B cell (primary cell): ENCODE data around the gene PPP6R3. TPM values are rescaled to one million over a fixed set of nuclear protein-coding genes. Genes with fewer than 3 reads are reported as not detected.

Experiments used
- ATAC-seq: fragments of 200-7000 bp; cut with Tn5 transposase; one replicate; pipeline ENCODE4 v1.10.0; 2021; ENCODE audit warnings: low read depth, mild to moderate bottlenecking, moderate number of reproducible peaks, moderate library complexity
- CTCF ChIA-PET: fragments of 350-600 bp; sonication (Branson Sonifier 250); formaldehyde crosslinking; loops from one replicate; lab custom pipeline; 2021; ENCODE audit warnings: antibody characterized with exemption, inconsistent platforms; lab: Charles Lee
- POLR2A ChIA-PET: fragments of 350-600 bp; sonication (Branson Sonifier 250); formaldehyde crosslinking; loops from one replicate; lab custom pipeline; 2021; ENCODE audit warnings: antibody characterized with exemption; lab: Charles Lee
- DNase-seq: peaks from one replicate; pipeline ENCODE4 v3.0.0; 2013
- H2AFZ ChIP-seq: 2 replicates; pipeline ENCODE4 v1.6.1; 2012; ENCODE audit warnings: mild to moderate bottlenecking, low read depth, low read length; ENCODE audit not compliant: insufficient read depth, poor library complexity, severe bottlenecking
- H3K27ac ChIP-seq, 2 donors: 1 replicate in 1 of 2; 2 replicates in 1 of 2; pipeline ENCODE4 v1.5.1; 2012 to 2013; ENCODE audit warnings: low read length in 2 of 2, mild to moderate bottlenecking in 2 of 2, moderate library complexity in 1 of 2
- H3K27me3 ChIP-seq, 4 experiments: fragments of 200-600 bp in 1 of 4; sonication (generic) in 1 of 4; replicated peaks in 1 of 4; 1 replicate in 2 of 4; 2 replicates in 2 of 4; pipeline versions ENCODE4 v1.6.1 to v1.7.0; 2013 to 2016; ENCODE audit warnings: low read length in 3 of 4, mild to moderate bottlenecking in 2 of 4, mixed read lengths in 1 of 4, moderate library complexity in 1 of 4; ENCODE audit not compliant: insufficient read depth in 4 of 4, control insufficient read depth in 3 of 4; ENCODE audit errors: control extremely low read depth in 1 of 4
- H3K36me3 ChIP-seq, 2 experiments: replicated peaks in 1 of 2; 1 replicate in 1 of 2; 2 replicates in 1 of 2; pipeline versions ENCODE4 v1.6.1 to v1.7.1; 2013; ENCODE audit warnings: low read length in 1 of 2; ENCODE audit not compliant: insufficient read depth in 2 of 2, control insufficient read depth in 1 of 2; ENCODE audit errors: control extremely low read depth in 1 of 2, extremely low read depth in 1 of 2
- H3K4me1 ChIP-seq, 2 donors: fragments of 200-600 bp in 1 of 2; sonication (generic) in 1 of 2; 1 replicate in 1 of 2; 2 replicates in 1 of 2; pipeline versions ENCODE4 v1.5.1 to v1.6.1; 2013 to 2017; ENCODE audit warnings: low read length in 2 of 2; ENCODE audit not compliant: control insufficient read depth in 2 of 2, insufficient read depth in 2 of 2
- H3K4me2 ChIP-seq: replicated peaks from 2 replicates; pipeline ENCODE3; 2012; ENCODE audit warnings: mild to moderate bottlenecking, low read depth, low read length; ENCODE audit not compliant: poor library complexity, severe bottlenecking
- H3K4me3 ChIP-seq, 5 experiments: fragments of 200-600 bp in 1 of 5; sonication (generic) in 1 of 5; 1 replicate in 3 of 5; 2 replicates in 2 of 5; pipeline versions ENCODE4 v1.5.1 to v1.7.0; 2011 to 2016; ENCODE audit warnings: low read length in 4 of 5, mild to moderate bottlenecking in 4 of 5, low read depth in 2 of 5, control low read depth in 1 of 5, moderate library complexity in 1 of 5; ENCODE audit not compliant: insufficient read depth in 1 of 5; ENCODE audit errors: control extremely low read depth in 1 of 5, extremely low read depth in 1 of 5
- H3K79me2 ChIP-seq: fragments of 200-600 bp; sonication (generic); one replicate; pipeline ENCODE4 v1.6.0; 2016; ENCODE audit warnings: low read length; ENCODE audit not compliant: control insufficient read depth, insufficient read depth
- H3K9ac ChIP-seq: fragments of 200-600 bp; sonication (generic); 2 replicates; pipeline ENCODE4 v1.6.1; 2017; ENCODE audit warnings: mild to moderate bottlenecking, low read length, moderate library complexity
- H3K9me3 ChIP-seq, 3 donors: one replicate each; pipeline versions ENCODE4 v1.6.1 to v1.7.1; 2013; ENCODE audit warnings: low read length in 2 of 3; ENCODE audit not compliant: control insufficient read depth in 2 of 3, insufficient read depth in 1 of 3; ENCODE audit errors: control extremely low read depth in 1 of 3
- H4K20me1 ChIP-seq: 2 replicates; pipeline ENCODE4 v1.6.0; 2012; ENCODE audit warnings: mild to moderate bottlenecking, low read length; ENCODE audit not compliant: insufficient read depth, control insufficient read depth, poor library complexity, severe bottlenecking
- H3K27ac Mint-ChIP-seq: one replicate; pipeline ENCODE4 v1.8.0; 2021; ENCODE audit warnings: mixed read lengths
- H3K27me3 Mint-ChIP-seq: one replicate; pipeline ENCODE4 v1.8.0; 2021; ENCODE audit warnings: mixed read lengths
- H3K4me1 Mint-ChIP-seq: one replicate; pipeline ENCODE4 v1.8.0; 2021; ENCODE audit warnings: mixed read lengths
- H3K4me3 Mint-ChIP-seq: one replicate; pipeline ENCODE4 v1.8.0; 2021; ENCODE audit warnings: mixed read lengths
- H3K9me3 Mint-ChIP-seq: one replicate; pipeline ENCODE4 v1.8.0; 2022; ENCODE audit warnings: mixed read lengths; ENCODE audit not compliant: insufficient read depth
- EZH2 ChIP-seq: IDR thresholded peaks from 2 replicates; pipeline ENCODE4 v1.6.1; 2012; ENCODE audit warnings: borderline replicate concordance, low read depth, mild to moderate bottlenecking, moderate library complexity, low read length; ENCODE audit not compliant: insufficient read depth, poor library complexity, severe bottlenecking
- WGBS: methylation state at CpG from one replicate; pipeline ENCODE4 v1.1.5; 2013; ENCODE audit warnings: missing lambda C conversion rate; ENCODE audit not compliant: insufficient coverage; 5-methylcytosine and 5-hydroxymethylcytosine counted together
- intact Hi-C: fragments of 100-400 bp; cut with micrococcal nuclease; formaldehyde crosslinking; loops from one replicate; pipeline ENCODE4 v1.10.0; 2022
- polyA plus RNA-seq: library from polyadenylated mRNA; depleted of rRNA; stranded (reverse); fragments of >200 nt; gene quantifications from 2 replicates; pipeline ENCODE4 v1.2.3, GENCODE V29; 2012
- total RNA-seq, 2 donors: library from RNA; stranded (reverse); fragments of 120-200 nt in 1 of 2; gene quantifications; 1 replicate in 1 of 2; 2 replicates in 1 of 2; pipeline versions ENCODE4 v1.2.3 to v1.2.4, GENCODE V29; 2013 to 2022
- TF ChIP-seq, protein P1 (sequence below): fragments of 200-600 bp; IDR thresholded peaks from one replicate; pipeline ENCODE4 v1.8.0; 2022; ENCODE audit warnings: antibody characterized with exemption, mild to moderate bottlenecking

PPP6R3 gene
- total and polyA plus RNA-seq, 2 donors (not counting 1 experiment from before 2014, with no cell fraction given), result 48.5 to 159 TPM

DNA sequence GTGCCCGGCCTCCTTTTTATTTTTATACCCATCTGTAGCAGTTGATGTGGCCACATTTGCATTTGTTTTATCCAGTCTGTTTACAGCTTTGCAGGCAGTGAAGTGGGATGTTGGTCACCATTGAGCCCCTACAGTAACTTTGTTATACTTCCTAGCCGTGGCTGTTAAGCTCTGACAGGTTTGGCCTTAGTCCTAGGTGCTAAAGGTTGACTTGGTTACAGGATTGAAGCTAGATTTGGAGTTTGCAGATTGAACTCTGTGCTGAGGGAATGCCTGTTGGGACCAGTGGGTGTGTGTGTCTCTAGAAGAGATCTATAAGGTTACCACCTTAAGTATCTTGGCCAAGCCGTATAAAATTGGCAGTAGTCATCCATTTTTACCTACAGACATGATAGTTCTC, 91.2 kb downstream of the PPP6R3 start:
- no peaks in the 10 kb centered on the region for H3K9me3 Mint-ChIP-seq
- ATAC-seq, result no peak
- peaks cover 24% of the 10 kb centered on the region for H3K4me1 Mint-ChIP-seq
- no peak overlapping the region for H3K27ac ChIP-seq
- H3K4me2 ChIP-seq, result no peak overlapping the region
- peaks cover 0 to 4% of the 10 kb centered on the region in 2 donors for H3K4me1 ChIP-seq
- TF ChIP-seq, protein P1, sequence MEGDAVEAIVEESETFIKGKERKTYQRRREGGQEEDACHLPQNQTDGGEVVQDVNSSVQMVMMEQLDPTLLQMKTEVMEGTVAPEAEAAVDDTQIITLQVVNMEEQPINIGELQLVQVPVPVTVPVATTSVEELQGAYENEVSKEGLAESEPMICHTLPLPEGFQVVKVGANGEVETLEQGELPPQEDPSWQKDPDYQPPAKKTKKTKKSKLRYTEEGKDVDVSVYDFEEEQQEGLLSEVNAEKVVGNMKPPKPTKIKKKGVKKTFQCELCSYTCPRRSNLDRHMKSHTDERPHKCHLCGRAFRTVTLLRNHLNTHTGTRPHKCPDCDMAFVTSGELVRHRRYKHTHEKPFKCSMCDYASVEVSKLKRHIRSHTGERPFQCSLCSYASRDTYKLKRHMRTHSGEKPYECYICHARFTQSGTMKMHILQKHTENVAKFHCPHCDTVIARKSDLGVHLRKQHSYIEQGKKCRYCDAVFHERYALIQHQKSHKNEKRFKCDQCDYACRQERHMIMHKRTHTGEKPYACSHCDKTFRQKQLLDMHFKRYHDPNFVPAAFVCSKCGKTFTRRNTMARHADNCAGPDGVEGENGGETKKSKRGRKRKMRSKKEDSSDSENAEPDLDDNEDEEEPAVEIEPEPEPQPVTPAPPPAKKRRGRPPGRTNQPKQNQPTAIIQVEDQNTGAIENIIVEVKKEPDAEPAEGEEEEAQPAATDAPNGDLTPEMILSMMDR, result no peak
- TF ChIP-seq EZH2, result no peak
- ChIA-PET CTCF (interaction anchor here (0.6 kb wide), 1 partner anchor 262 kb away, joined by 3 read pairs; no protein-coding TSS in a partner anchor), POLR2A (no interaction called here)
- H3K27me3 Mint-ChIP-seq, result no peaks in the 10 kb centered on the region
- H3K27me3 ChIP-seq, result no peaks in the 10 kb centered on the region
- intact Hi-C loops, result no loop called here
- peaks cover 12 to 80% of the 10 kb centered on the region in 2 experiments for H3K36me3 ChIP-seq
- no peak overlapping the region for H2AFZ ChIP-seq
- peaks cover 55% of the 10 kb centered on the region for H4K20me1 ChIP-seq
- DNase-seq, result no peak
- no peak overlapping the region for H3K4me3 Mint-ChIP-seq
- H3K9ac ChIP-seq, result no peak overlapping the region
- 100% methylated on average over 1 of the region's 3 CpGs for WGBS
- peaks cover 35% of the 10 kb centered on the region for H3K79me2 ChIP-seq
- H3K9me3 ChIP-seq, result no peaks in the 10 kb centered on the region
- no peak overlapping the region for H3K4me3 ChIP-seq
- H3K27ac Mint-ChIP-seq, result no peak overlapping the region

DNA sequence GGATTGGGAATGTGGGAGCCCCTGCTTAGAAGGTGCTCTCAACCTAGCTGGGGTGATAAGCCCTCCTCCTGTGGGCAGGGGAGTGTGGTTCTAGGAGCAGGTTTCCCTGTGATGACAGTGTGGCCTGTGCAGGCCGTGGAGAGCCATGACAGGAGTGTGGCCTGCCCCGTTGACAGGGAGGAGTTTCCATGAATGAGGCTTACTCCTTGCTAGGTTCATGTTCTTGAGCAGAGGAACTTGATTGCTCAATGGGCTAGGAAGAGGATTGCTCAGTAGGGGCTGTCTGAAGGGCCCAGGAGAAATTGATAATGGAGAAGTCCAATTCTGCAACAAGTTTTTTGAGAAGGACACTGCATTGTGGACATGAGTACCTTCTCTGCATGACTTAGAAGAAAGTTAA, 92.0 kb downstream of the PPP6R3 start:
- Histone ChIP-seq H3K4me3 (no peak overlapping the region), H3K9ac (no peak overlapping the region), H3K9me3 (no peaks in the 10 kb centered on the region), H4K20me1 (peaks cover 54% of the 10 kb centered on the region), H3K4me2 (no peak overlapping the region), H3K4me1 (peaks cover 0 to 4% of the 10 kb centered on the region in 2 donors), H3K27ac (no peak overlapping the region), H3K36me3 (peaks cover 14 to 80% of the 10 kb centered on the region in 2 experiments), H3K27me3 (no peaks in the 10 kb centered on the region), H2AFZ (no peak overlapping the region), H3K79me2 (peaks cover 27% of the 10 kb centered on the region)
- no peak for ATAC-seq
- ChIA-PET POLR2A (no interaction called here), CTCF (no interaction called here)
- intact Hi-C loops, result no loop called here
- 100% methylated on average over 2 of the region's 2 CpGs for WGBS
- no peaks in the 10 kb centered on the region for H3K9me3 Mint-ChIP-seq
- no peak overlapping the region for H3K4me3 Mint-ChIP-seq
- DNase-seq, result no peak
- no peak overlapping the region for H3K27ac Mint-ChIP-seq
- peaks cover 24% of the 10 kb centered on the region for H3K4me1 Mint-ChIP-seq
- no peaks in the 10 kb centered on the region for H3K27me3 Mint-ChIP-seq
- TF ChIP-seq, protein P1, result no peak
- no peak for TF ChIP-seq EZH2
